ENCODE results near the gene NLRC5. TPM values are rescaled to one million over a fixed set of nuclear protein-coding genes. Genes with fewer than 3 reads are reported as not detected.

Gene NLRC5
- total RNA-seq, 4 donors from 2014 or later, result 21.8 to 52.4 (median 32.0) TPM

GRCh38 chr16:57013902-57014301, 24.5 kb downstream of the NLRC5 start:
- TF ChIP-seq POLR2A (IDR thresholded peaks at IDR 0.05) (no peak), CTCF (IDR thresholded peaks at IDR 0.05) (no peak)
- WGBS, 2 donors, result 86 to 95% methylated on average over 2 of the region's 2 CpGs
- H3K4me3 ChIP-seq (ENCODE audit: low read depth, poor library complexity, severe bottlenecking), result no peak overlapping the region
- peak in 1 of 2 donors; percentile 5 for DNase-seq (ENCODE audit: low spot score in 2 of 2)
- intact Hi-C loops (cut with DNase I; ENCODE audit: low total_unique reads), result no loop called here

GRCh38 chr16:57016301-57016700, 26.9 kb downstream of the NLRC5 start:
- H3K4me3 ChIP-seq (ENCODE audit: low read depth, poor library complexity, severe bottlenecking), result no peak overlapping the region
- intact Hi-C loops (cut with DNase I; ENCODE audit: low total_unique reads), result no loop called here
- WGBS, 2 donors, result 92 to 93% methylated on average over 6 of the region's 6 CpGs
- peak in 1 of 2 donors; percentile 5 for DNase-seq (ENCODE audit: low spot score in 2 of 2)
- no peak for TF ChIP-seq CTCF (IDR thresholded peaks at IDR 0.05)
- TF ChIP-seq POLR2A (IDR thresholded peaks at IDR 0.05), result no peak

GRCh38 chr16:57016831-57017230, 27.5 kb downstream of the NLRC5 start:
- no peak overlapping the region for H3K4me3 ChIP-seq (ENCODE audit: low read depth, poor library complexity, severe bottlenecking)
- intact Hi-C loops (cut with DNase I; ENCODE audit: low total_unique reads), result no loop called here
- 86 to 93% methylated on average over 6 of the region's 6 CpGs for WGBS, 2 donors
- no peak for TF ChIP-seq CTCF (IDR thresholded peaks at IDR 0.05)
- TF ChIP-seq POLR2A (IDR thresholded peaks at IDR 0.05), result no peak
- DNase-seq (ENCODE audit: low spot score in 2 of 2), result peak in 1 of 2 donors; percentile 46

- DNase-seq (ENCODE audit: low spot score in 2 of 2), result no peak
- intact Hi-C loops (cut with DNase I; ENCODE audit: low total_unique reads), result no loop called here
- no peak overlapping the region for H3K4me3 ChIP-seq (ENCODE audit: low read depth, poor library complexity, severe bottlenecking)
- 72 to 90% methylated on average over 1 of the region's 1 CpG for WGBS, 2 donors
- TF ChIP-seq CTCF (IDR thresholded peaks at IDR 0.05), result no peak
Measured at GRCh38 chr16:57017251-57017650, 27.9 kb downstream of the NLRC5 start.

GRCh38 chr16:57019746-57020145, 30.4 kb downstream of the NLRC5 start:
- TF ChIP-seq POLR2A (IDR thresholded peaks at IDR 0.05) (no peak), CTCF (IDR thresholded peaks at IDR 0.05) (no peak)
- no peak overlapping the region for H3K4me3 ChIP-seq (ENCODE audit: low read depth, poor library complexity, severe bottlenecking)
- intact Hi-C loops (cut with DNase I; ENCODE audit: low total_unique reads), result no loop called here
- WGBS, 2 donors, result 66 to 86% methylated on average over 2 of the region's 2 CpGs
- no peak for DNase-seq (ENCODE audit: low spot score in 2 of 2)

- DNase-seq (ENCODE audit: low spot score in 2 of 2), result no peak
- H3K4me3 ChIP-seq (ENCODE audit: low read depth, poor library complexity, severe bottlenecking), result no peak overlapping the region
- intact Hi-C loops (cut with DNase I; ENCODE audit: low total_unique reads), result no loop called here
- no peak for TF ChIP-seq CTCF (IDR thresholded peaks at IDR 0.05)
- TF ChIP-seq POLR2A (IDR thresholded peaks at IDR 0.05), result no peak
- WGBS, 2 donors, result 92 to 94% methylated on average over 7 to 8 of the region's 8 CpGs
Measured at GRCh38 chr16:57020651-57021050, 31.3 kb downstream of the NLRC5 start.

Measured in lower leg skin (tissue), 4 donors.